OCI-LY7 (cell line): ENCODE measurements around the gene LATS2. TPM values are rescaled to one million over a fixed set of nuclear protein-coding genes. Genes with fewer than 3 reads are reported as not detected.

Source experiments
- BruUV-seq: library from RNA; stranded (reverse); fragments of 400-500 nt; replicated peaks from 2 replicates; lab custom pipeline; 2021; lab: Mats Ljungman, UMichigan
- CTCF ChIA-PET: fragments of 300-600 bp; sonication (Branson Sonifier 250); formaldehyde crosslinking; loops from one replicate; lab custom pipeline; 2022; ENCODE audit warnings: antibody characterized with exemption; ENCODE audit not compliant: unreplicated experiment; lab: Charles Lee
- POLR2A ChIA-PET: fragments of 300-600 bp; sonication (Branson Sonifier 250); formaldehyde crosslinking; loops from one replicate; lab custom pipeline; 2022; ENCODE audit warnings: antibody characterized with exemption; lab: Charles Lee
- DNase-seq: peaks from one replicate; pipeline ENCODE4 v3.0.0-alpha.2; 2015; ENCODE audit warnings: low spot score
- H2AFZ ChIP-seq: fragments of 200-600 bp; sonication (generic), shearing (Covaris generic); 2 replicates; pipeline ENCODE4 v1.6.1; 2014; ENCODE audit warnings: mild to moderate bottlenecking, antibody characterized with exemption, low read length, moderate library complexity
- H3K27ac ChIP-seq: fragments of 200-600 bp; sonication (generic); 2 replicates; pipeline ENCODE4 v1.5.1; 2014; ENCODE audit warnings: mixed run types, low read depth, mild to moderate bottlenecking, moderate library complexity, low read length, inconsistent platforms; ENCODE audit not compliant: poor library complexity, severe bottlenecking
- H3K36me3 ChIP-seq: fragments of 200-600 bp; sonication (generic); 2 replicates; pipeline ENCODE4 v1.6.1; 2014; ENCODE audit warnings: mild to moderate bottlenecking, antibody characterized with exemption, low read length, moderate library complexity, mixed read lengths; ENCODE audit not compliant: insufficient read depth
- H3K4me1 ChIP-seq: fragments of 200-600 bp; sonication (generic); 2 replicates; pipeline ENCODE4 v1.5.1; 2014; ENCODE audit warnings: mild to moderate bottlenecking, low read length; ENCODE audit not compliant: insufficient read depth, poor library complexity, severe bottlenecking
- H3K4me2 ChIP-seq: fragments of 200-600 bp; sonication (generic); 2 replicates; pipeline ENCODE4 v1.6.1; 2014; ENCODE audit warnings: mild to moderate bottlenecking, low read length
- H3K4me3 ChIP-seq: fragments of 200-600 bp; sonication (generic); 2 replicates; pipeline ENCODE4 v1.5.1; 2014; ENCODE audit warnings: mild to moderate bottlenecking, low read depth, low read length; ENCODE audit not compliant: poor library complexity, severe bottlenecking
- H3K79me2 ChIP-seq: fragments of 200-600 bp; sonication (generic); 2 replicates; pipeline ENCODE4 v1.6.1; 2016; ENCODE audit warnings: low read depth, mild to moderate bottlenecking, low read length, moderate library complexity, mixed read lengths; ENCODE audit not compliant: insufficient read depth
- H3K9me2 ChIP-seq: fragments of 200-600 bp; sonication (generic); 2 replicates; pipeline ENCODE4 v1.6.1; 2016; ENCODE audit warnings: mild to moderate bottlenecking, low read length, mixed read lengths; ENCODE audit not compliant: insufficient read depth
- H3K9me3 ChIP-seq: fragments of 200-600 bp; sonication (generic); 2 replicates; pipeline ENCODE4 v1.6.1; 2014; ENCODE audit warnings: mild to moderate bottlenecking, mixed run types, low read length, mixed read lengths
- H4K20me1 ChIP-seq: fragments of 200-600 bp; sonication (generic); 2 replicates; pipeline ENCODE4 v1.6.1; 2014; ENCODE audit warnings: mild to moderate bottlenecking, antibody characterized with exemption, low read length, moderate library complexity, mixed read lengths; ENCODE audit not compliant: insufficient read depth
- CTCF ChIP-seq: fragments of 200-600 bp; sonication (generic); conservative IDR thresholded peaks from 2 replicates; pipeline ENCODE4 v1.5.1; 2014; ENCODE audit warnings: mild to moderate bottlenecking, antibody characterized with exemption, low read length, moderate library complexity, mixed read lengths
- EZH2phosphoT487 ChIP-seq: fragments of 200-600 bp; sonication (generic); IDR thresholded peaks from 2 replicates; pipeline ENCODE4 v1.6.1; 2018; ENCODE audit warnings: low read depth, borderline replicate concordance, mild to moderate bottlenecking, mixed run types, antibody characterized with exemption, low read length, moderate library complexity, mixed read lengths
- intact Hi-C: fragments of 100-400 bp; cut with micrococcal nuclease; formaldehyde crosslinking; loops from one replicate; pipeline ENCODE4 v1.10.0; 2022; ENCODE audit not compliant: unreplicated experiment
- total RNA-seq, 2 experiments: library from RNA; depleted of rRNA in 1 of 2; stranded (reverse); fragments of >200 nt in 1 of 2; shearing (Covaris generic) in 1 of 2; gene quantifications; 2 replicates each; pipeline ENCODE4 v1.2.3, GENCODE V29; 2014 to 2022

LATS2 gene
- total RNA-seq, 2 experiments from 2014 or later = 0.19 to 1.3 TPM

- Histone ChIP-seq H3K79me2 (no peaks in the 10 kb centered on the region), H2AFZ (no peak overlapping the region), H3K9me2 (no peaks in the 10 kb centered on the region), H3K4me1 (no peaks in the 10 kb centered on the region), H3K27ac (no peak overlapping the region), H4K20me1 (no peaks in the 10 kb centered on the region), H3K36me3 (no peaks in the 10 kb centered on the region), H3K9me3 (no peaks in the 10 kb centered on the region), H3K4me3 (no peak overlapping the region), H3K4me2 (no peak overlapping the region)
- TF ChIP-seq EZH2phosphoT487 (no peak), CTCF (no peak)
- POLR2A ChIA-PET = no interaction called here
- no peak for DNase-seq
- intact Hi-C loops = no loop called here
- CTCF ChIA-PET = no interaction called here
- BruUV-seq = no TSS peak
Observed at GRCh38 chr13:21081926-21082325, 20.5 kb upstream of the LATS2 start.

GRCh38 chr13:21080593-21080891 is 19.2 kb upstream of the LATS2 start:
- Histone ChIP-seq H3K4me1 (no peaks in the 10 kb centered on the region), H3K4me2 (no peak overlapping the region), H3K79me2 (no peaks in the 10 kb centered on the region), H3K4me3 (no peak overlapping the region), H3K36me3 (no peaks in the 10 kb centered on the region), H4K20me1 (no peaks in the 10 kb centered on the region), H3K9me3 (no peaks in the 10 kb centered on the region), H2AFZ (no peak overlapping the region), H3K9me2 (no peaks in the 10 kb centered on the region), H3K27ac (no peak overlapping the region)
- TF ChIP-seq CTCF (no peak), EZH2phosphoT487 (no peak)
- ChIA-PET POLR2A (no interaction called here), CTCF (no interaction called here)
- intact Hi-C loops = no loop called here
- no TSS peak for BruUV-seq
- no peak for DNase-seq

GRCh38 chr13:21079761-21080592 is 18.6 kb upstream of the LATS2 start:
- H3K27ac ChIP-seq = no peak overlapping the region
- no peaks in the 10 kb centered on the region for H3K36me3 ChIP-seq
- ChIA-PET POLR2A (no interaction called here), CTCF (no interaction called here)
- H3K4me3 ChIP-seq = no peak overlapping the region
- H3K79me2 ChIP-seq = no peaks in the 10 kb centered on the region
- BruUV-seq = no TSS peak
- H3K4me1 ChIP-seq = no peaks in the 10 kb centered on the region
- no peak for DNase-seq
- no peak overlapping the region for H3K4me2 ChIP-seq
- H3K9me2 ChIP-seq = no peaks in the 10 kb centered on the region
- H2AFZ ChIP-seq = no peak overlapping the region
- no peaks in the 10 kb centered on the region for H3K9me3 ChIP-seq
- TF ChIP-seq EZH2phosphoT487 (no peak), CTCF (no peak)
- intact Hi-C loops = no loop called here
- H4K20me1 ChIP-seq = no peaks in the 10 kb centered on the region
